GM18508 (cell line): ENCODE measurements around the gene PRPF6.
"Not testable (repeated sequence)": the region's sequence is repeated elsewhere in the genome, so short reads cannot be mapped to it uniquely, and the experiment has no call there.

Experiments
- ATAC-seq: cut with Tn5 transposase; IDR thresholded peaks from one replicate; pipeline ENCODE4 v1.9.1; 2021; ENCODE audit warnings: moderate number of reproducible peaks; ENCODE audit not compliant: insufficient read depth, unreplicated experiment

The PRPF6 gene

DNA sequence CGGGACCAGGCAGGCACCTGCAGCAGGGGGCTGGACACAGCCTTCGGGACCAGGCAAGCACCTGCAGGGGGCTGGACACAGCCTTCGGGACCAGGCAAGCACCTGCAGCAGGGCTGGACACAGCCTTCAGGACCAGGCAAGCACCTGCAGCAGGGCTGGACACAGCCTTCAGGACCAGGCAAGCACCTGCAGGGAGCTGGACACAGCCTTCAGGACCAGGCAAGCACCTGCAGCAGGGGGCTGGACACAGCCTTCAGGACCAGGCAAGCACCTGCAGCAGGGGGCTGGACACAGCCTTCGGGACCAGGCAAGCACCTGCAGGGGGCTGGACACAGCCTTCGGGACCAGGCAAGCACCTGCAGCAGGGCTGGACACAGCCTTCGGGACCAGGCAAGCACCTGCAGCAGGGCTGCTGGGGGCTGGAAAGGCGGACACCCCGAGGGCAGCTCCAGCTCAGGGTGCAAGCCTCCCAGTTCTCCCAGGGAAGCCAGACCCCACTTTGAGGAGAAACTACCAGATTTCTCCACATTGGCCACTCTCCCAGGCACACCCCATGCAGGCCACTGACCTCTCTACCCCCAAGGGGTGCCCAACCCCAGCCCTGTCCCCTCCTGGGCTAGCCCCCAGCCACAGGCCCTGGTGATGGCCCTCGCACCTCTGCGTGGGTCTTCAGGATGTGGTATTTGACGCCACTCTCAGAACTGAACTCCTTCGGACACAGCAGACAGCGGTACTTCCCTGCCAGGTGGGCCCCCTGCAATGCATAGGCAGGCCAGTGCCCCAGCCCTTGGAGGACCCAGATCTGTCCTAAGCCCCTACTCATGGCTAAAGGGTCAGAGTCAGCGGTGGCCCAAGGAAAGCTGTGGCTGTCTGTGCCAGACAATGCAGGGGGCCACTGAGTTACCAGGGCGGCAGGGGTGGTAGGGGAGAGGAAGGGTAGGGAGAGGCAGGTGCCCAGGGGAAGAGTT, 20.0 kb upstream of the PRPF6 start:
- ATAC-seq: not testable (repeated sequence)

DNA sequence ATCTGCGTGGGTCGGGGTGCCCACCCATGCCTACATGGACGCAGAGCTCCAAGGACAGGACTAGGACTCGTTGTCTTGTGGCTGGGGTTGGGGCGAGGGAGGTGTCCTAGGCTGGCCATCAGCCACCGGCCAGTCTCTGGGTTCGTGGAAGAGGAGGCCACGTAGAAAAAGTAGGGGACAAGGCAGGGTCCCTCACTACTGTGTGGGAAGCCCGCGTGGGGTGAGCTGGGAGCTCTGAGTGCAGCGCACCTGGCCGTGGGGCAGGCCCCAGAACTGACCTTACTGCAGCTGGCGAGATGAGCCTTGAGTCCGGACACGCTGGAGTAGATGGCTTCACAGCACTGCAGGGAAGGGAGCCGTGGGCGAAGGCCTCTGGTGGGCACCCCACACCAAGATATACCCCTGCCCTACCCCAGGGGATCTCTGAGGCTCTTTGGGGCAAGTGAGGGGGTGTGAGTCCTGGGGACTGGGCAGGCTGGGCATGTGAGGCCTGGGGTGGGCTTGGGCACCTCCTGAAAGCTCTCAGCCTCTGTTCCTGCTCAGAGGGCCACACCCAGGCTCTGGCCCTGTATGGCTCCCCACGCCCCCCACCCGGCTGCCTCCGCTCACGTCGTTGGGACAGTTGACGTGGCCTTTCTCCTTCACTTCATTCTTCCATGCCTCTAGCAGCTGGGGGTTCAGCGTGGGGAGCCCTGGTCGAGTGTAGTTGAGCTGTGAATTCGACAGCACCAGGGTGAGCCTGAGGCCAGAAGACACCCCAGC, 19.1 kb upstream of the PRPF6 start:
- no peak for ATAC-seq

DNA sequence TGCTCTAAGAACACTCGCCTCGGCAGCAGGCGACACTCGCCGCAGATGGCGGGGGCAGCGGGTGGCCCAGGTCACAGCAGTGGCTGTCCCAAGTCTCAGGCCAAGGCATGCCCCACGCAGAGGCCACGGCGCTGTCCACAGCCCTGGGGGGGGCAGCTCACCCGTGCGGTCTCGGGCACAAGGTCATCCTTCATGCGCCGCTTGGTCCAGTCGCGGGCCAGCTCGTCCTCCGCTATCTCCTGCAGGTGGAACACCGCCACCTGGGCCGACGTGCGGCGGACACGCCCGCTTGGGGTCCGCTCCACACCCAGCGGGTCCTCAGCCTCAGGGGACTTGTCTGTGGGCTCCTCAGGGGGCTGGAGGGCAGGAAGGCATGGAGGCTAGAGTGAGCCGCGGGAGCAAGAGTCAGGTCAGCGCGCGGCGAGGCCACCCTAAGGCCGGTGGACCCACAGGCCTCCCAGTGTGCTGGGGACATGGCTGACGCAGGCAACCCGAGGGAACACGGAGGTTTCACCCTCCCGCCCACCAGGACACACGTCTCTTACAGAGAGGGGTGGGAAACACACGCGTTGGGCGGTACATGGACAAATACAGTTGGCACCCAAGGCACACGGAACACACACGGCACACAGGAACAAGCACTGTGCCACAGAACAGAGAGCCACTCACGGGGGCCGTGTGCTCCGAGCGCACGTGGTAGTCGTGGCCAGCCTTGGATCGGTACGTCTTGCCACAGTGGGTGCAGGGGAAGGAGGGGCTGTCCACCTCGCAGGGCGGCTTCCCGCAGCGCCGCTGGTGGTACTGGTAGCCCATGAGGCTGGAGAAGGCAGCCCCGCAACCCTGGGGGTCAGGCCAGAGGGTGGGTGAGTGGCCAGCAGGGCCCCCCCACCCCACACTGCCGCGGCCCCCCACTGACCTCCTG, 18.2 kb upstream of the PRPF6 start:
- no peak for ATAC-seq

DNA sequence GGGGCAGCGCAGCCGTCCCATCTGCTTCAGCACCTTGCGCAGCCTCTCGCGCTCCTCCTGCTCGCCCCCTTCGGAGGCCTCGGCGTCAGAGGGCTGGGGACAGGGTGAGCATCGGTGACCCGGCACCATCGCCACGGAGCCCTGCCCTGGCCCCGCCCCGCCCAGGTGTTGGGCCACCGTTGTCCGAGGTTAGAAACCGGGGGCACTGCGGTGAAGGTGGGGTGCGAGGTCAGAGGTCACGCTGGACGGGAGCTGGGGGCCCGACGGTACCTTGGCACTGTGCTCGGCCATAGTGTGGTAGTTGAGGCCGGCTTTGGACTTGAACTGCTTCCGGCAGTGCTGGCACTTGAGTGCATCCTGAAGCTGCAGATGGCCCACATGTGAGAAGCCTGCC, 17.6 kb upstream of the PRPF6 start:
- no peak for ATAC-seq

DNA sequence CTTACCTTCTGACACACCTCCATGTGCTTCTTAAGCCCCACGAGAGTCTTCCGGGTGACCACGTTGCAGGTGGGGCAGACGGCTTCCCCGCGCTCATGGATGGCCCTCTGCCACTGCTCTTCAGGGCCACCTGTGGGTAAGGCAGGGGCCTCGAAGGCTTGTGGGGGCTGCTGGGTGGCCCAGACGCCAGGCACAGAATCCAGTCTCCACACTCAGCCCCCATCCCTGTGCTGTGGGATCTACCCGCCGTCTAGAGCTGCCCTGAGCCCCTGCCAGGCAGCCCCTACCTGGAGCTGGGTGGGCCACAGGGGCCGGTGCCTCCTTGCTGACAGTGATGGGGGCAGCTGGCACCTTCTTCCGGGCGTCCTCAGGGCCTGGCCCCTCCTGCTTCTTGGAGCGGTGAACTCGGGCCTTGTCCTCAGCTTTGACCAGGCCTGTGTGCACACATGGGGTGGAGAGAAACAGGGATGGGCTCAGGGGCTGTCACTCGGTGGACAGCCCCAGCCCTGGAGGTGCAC, 17.1 kb upstream of the PRPF6 start:
- ATAC-seq: no peak

- ATAC-seq: no peak
These were observed 16.5 kb upstream of the PRPF6 start for GRCh38 chr20:63964412-63964811.

- no peak for ATAC-seq
These were observed 14.6 kb upstream of the PRPF6 start for GRCh38 chr20:63966172-63966943.

DNA sequence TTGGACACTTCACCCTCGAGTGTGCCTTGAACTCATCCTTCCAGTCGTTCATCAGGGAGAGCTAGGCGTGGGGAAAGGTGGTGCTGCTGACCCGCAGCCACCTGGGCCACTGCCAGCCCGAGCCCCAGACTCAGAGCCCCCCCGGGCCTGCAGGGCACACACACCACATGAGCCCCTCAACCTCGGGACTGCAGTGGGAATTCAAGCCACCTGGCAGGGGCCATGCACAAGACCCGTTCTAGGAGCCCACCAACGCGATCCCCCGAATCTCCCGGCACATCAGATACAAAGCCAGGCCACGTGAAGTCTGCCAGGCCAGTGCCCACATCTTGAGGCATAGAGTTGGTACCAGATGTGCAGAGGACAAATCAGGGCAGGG, 14.0 kb upstream of the PRPF6 start:
- no peak for ATAC-seq

DNA sequence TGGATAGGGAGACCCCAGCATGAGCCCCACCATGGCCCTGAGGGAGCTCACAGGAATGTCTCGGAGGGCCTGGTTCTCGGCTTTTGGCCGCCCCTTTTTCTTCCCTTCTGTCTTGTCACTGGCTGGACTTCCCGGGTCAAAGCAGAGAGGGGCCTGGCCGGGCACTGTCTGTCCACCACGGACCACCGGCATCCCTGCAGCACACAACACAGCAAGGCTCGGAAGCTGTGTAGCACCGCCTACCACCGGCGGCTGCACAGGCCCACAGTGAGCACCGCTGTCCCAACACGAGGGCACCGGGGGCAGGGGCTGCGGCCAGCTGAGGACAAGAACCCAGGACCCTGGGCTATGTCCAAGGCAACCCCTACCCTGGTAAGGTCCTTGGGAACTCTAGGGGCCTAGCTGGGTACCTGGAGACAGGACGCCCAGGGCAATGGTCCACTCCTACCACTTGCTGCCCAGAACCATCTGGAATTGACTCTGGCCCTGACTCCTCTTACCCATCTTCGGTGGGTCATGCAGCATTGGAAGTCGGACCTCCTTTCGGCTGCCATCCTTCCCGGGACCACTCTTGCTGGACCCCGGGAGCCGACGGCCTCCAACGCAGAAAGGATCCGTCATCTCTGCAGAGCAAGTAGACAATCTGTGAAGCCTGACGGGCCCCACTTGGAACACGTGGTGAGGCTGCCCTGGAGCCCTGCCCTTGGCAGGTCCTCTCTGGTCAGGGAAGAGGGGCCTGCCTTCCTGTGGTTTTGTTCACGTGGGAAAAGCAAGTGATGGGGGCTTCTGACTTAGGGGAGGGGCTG, 13.4 kb upstream of the PRPF6 start:
- ATAC-seq: no peak

GRCh38 chr20:63968136-63968927, 12.6 kb upstream of the PRPF6 start:
- no peak for ATAC-seq

GRCh38 chr20:63968928-63969760, 11.8 kb upstream of the PRPF6 start:
- no peak for ATAC-seq

GRCh38 chr20:63969838-63970713, 10.9 kb upstream of the PRPF6 start, which contains the start of gene ZNF512B:
TSS of gene ZNF512B (minus strand) at chr20:63969930. CDS start at chr20:63967950, 1,980 bp downstream.
- no peak for ATAC-seq

- no peak for ATAC-seq
These were observed 10.1 kb upstream of the PRPF6 start for GRCh38 chr20:63970714-63971431.

- ATAC-seq: not testable (repeated sequence)
These were observed 9.0 kb upstream of the PRPF6 start for GRCh38 chr20:63971960-63972311.
